NCI-H187 treated with DMSO at 0.1 percent for 48 hours (cell line): ENCODE data around the gene DCP1A.
A peak's percentile ranks its signal among the peaks of the same experiment; 100 is the strongest.
"Not testable (repeated sequence)": the region's sequence is repeated elsewhere in the genome, so short reads cannot be mapped to it uniquely, and the experiment has no call there.

Experiments
- DNase-seq: peaks from one replicate; lab custom pipeline; 2025; lab: John Stamatoyannopoulos, UW

Gene DCP1A

DNA sequence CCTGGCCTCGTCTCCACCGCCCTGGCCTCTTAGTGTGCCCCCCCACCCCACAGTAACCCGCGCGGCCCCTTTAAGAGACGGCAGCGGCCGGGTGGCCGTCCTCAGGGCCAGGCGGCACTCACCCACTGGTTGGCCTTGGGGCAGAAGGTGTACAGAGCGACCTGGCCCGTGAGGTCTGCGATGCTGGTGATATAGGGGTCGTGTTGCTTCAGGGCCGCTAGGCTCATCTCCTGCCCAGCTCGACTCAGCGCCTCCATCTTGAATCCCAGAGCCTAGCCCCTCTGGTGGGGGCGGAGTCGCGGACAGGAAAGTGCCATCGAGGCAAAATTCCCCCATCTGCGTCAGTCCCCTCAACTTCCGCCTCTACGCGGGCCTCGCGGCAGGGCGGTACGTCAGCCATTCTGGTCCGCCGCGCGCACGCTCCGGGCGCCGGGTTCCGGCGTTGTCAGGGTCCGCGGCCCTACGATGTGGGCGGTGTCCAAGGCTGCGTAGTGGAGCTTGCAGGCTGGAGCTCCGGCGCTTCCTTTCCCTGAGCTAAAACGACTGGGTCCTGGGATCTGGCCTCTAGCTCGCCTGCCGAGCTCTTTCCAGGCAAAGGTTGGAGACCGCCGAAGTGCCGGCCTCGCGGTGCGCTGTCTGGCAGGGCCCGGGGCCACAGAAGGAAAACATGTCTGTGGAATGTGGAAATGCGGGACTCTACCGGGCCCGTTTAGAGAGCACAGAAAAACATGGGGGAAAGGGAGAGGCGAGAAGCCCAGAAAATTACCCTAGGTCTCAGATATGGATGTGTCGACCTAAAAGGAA lies at the start of gene DCP1A:
DCP1A (minus strand) TSS at position 283 of the 804 bp plus-strand sequence; CDS start at position 257, 26 bp downstream.
- peak; percentile 9 for DNase-seq

GRCh38 chr3:53384465-53385423 lies 37.4 kb upstream of the DCP1A start:
- DNase-seq, result no peak

- no peak for DNase-seq
Observed at GRCh38 chr3:53382106-53382505, 34.8 kb upstream of the DCP1A start.

DNA sequence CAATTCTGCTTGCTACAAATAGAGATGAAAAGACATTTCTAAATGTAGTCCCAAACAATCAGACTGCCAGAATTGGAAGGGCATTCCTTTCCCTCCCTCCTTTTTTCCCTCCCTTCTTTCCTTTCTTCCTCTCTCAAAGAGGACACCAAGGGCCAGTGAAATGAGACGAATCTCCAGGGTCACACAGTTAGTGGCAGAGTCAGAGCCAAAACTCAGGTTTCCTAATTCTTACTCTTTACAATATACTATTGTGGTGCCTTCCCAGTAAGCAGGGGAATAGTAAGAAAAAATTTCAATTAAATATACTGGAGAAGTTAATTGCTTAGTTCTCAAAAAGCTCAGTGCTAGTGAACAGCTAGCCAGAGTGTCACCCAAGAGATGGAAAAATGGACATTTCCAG lies 33.0 kb upstream of the DCP1A start:
- no peak for DNase-seq

DNA sequence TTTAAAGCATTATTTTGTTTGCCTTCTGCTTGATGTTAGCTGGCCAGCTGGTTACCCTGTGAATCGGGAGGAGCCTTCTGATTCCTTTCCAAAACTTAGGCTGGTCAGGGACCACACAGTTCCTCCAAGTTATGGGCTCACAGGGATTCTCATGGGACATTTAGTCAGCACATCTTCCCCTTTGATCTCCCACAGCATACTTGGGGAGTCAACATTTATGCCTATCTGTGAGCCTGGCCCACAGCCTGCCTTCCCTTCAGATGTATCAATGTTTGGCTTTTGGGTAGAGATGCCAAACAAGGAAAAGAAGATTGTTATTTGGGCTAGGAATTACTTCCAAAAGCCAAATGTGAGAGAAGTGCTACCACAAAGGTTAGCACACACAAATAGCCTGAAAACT lies 32.6 kb upstream of the DCP1A start:
- DNase-seq, result no peak

- DNase-seq, result no peak
Observed at GRCh38 chr3:53377794-53378193, 30.5 kb upstream of the DCP1A start.

- no peak for DNase-seq
Observed at GRCh38 chr3:53376679-53377078, 29.3 kb upstream of the DCP1A start.

DNA sequence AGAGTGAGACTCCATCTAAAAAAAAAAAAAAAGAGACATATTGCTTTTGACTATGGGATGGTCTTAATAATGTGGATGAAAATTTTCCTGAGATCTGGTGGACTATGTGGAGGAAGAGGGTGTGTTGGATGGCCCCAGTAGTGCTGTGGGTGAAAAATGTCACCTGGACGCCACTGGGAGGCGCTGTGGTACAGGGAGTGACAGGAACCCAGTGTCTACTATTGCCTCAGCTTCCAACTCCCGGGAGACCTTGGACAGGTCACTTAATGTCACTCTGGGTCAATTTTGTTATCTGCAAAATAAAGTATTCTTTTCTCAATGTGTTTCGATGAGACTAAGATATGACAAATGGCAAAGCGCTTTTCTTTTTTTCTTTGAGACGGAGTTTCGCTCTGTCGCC lies 27.7 kb upstream of the DCP1A start:
- peak; percentile 18 for DNase-seq

DNA sequence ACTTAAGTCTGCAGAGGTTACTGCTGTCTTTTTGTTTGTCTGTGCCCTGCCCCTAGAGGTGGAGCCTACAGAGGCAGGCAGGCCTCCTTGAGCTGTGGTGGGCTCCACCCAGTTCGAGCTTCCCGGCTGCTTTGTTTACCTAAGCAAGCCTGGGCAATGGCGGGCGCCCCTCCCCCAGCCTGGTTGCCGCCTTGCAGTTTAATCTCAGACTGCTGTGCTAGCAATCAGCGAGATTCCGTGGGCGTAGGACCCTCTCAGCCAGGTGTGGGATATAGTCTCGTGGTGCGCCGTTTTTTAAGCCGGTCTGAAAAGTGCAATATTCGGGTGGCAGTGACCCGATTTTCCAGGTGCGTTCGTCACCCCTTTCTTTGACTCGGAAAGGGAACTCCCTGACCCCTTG lies 23.4 kb upstream of the DCP1A start:
- not testable (repeated sequence) for DNase-seq

DNA sequence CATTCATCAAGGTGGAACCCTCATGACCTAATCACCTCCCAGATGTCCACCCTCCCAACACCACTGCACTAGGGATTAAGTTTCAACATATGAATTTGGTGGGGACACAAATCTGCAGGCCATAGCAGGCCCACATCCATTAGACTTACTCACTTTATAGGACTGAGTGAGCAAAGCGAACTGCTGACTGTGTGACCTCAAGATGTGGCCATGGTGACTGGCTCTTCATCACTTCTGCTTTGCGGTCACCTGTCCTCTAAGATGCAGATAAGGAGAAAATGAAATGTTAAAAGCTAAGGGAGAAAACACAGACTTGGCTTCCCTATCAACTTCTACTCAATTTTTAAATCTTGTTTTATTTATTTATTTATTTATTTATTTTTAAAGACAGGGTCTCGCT lies 14.5 kb upstream of the DCP1A start:
- DNase-seq, result no peak

GRCh38 chr3:53357458-53357857 lies 10.1 kb upstream of the DCP1A start:
- no peak for DNase-seq

DNA sequence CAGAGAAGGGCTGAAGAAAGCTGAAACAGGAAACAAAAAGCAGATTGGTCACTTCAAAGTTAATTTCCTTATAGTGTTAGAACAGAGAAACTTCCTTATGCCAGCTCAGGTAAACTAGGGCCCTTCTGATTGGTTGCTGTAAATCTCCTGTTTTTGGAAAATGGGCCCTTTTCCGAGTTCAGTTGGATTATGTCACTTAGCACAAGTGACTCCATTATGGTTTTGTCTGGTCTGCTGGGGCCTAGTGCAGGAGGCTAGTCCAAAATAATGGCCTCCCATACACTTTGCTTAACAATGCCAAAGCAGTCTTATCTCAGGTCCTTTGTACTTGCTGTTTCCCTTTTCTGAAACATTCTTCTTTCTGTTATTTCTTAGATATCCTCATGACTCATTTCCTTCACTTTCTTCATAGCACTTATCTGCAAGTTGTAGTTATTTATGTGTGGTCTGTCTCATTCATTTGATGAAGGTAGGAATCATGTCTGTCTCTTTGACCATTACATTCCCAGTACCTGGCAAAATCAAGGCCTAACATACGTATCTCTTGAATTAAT lies 7.7 kb upstream of the DCP1A start:
- DNase-seq, result no peak

GRCh38 chr3:53353202-53353601 lies 5.9 kb upstream of the DCP1A start:
- no peak for DNase-seq

- no peak for DNase-seq
Observed at GRCh38 chr3:53350652-53351051, 3.3 kb upstream of the DCP1A start.

DNA sequence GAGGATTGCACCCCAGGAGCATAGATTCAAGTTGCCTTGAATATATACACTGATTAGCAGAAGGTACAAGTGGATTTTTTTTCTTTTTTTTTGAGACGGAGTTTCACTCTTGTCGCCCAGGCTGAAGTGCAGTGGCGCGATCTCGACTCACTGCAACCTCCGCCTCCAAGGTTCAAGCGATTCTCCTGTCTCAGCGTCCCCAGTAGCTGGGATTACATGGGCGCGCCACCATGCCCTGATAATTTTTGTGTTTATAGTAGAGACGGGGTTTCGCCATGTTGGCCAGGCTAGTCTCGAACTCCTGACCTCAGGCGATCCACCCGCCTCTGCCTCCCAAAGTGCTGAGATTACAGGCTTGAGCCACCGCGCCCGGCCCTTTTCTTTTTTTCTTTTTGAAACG lies 775 bp upstream of the DCP1A start:
- DNase-seq, result not testable (repeated sequence)

DNA sequence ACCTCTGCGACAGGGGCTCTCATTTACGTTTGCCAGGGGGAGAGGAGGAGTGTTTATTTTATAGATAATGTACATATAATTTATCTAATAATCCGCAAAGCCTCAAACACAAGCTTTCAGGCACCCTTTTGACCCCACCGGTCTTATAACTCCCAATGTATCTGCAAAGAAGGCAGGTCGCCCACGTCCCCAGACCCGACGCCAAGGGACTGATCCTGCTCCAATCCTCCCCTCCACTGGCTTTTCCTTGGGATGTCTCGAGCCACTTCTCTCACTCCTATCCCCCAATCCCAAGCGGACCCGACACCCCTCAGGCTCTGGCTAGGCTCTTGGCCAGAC lies 452 bp downstream of the DCP1A start:
- DNase-seq, result no peak

DNA sequence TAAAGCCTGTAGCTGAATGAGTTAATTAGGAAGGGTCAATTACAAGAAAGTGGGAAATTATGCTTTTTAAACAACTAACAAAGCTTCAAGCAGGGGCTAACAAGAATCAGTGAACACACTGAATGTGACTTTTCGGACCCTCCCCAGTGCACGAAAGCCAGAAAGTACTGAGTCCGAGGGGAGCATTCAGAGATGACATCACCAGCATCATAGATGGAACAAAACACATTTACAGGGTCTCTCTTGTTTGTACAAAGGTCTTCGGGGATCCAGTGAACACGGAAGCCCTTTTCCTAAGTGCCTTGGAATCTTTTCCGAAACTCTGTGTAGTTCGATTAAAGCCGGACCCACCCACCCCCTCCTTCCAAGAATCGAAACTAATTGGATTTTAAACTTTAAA lies 829 bp downstream of the DCP1A start:
- no peak for DNase-seq

DNA sequence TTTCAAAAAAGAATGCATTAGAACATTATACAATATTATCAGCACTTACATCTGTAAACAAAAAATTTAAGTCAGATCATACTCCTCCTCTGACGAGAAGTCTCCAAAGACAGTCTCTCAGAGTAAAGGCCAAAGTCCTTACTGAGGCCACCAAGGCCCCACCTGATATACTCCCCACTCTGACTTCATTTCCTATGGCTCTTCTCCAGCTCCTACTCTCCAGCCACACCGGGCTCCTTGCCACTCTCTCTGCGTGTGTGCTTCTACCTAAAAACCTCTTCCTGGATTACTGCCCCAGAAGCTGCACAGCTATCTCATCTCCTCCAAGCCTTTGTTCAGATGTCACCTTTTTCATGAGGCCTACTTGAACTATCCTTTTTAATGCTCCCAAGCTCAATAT lies 5.0 kb downstream of the DCP1A start:
- no peak for DNase-seq

DNA sequence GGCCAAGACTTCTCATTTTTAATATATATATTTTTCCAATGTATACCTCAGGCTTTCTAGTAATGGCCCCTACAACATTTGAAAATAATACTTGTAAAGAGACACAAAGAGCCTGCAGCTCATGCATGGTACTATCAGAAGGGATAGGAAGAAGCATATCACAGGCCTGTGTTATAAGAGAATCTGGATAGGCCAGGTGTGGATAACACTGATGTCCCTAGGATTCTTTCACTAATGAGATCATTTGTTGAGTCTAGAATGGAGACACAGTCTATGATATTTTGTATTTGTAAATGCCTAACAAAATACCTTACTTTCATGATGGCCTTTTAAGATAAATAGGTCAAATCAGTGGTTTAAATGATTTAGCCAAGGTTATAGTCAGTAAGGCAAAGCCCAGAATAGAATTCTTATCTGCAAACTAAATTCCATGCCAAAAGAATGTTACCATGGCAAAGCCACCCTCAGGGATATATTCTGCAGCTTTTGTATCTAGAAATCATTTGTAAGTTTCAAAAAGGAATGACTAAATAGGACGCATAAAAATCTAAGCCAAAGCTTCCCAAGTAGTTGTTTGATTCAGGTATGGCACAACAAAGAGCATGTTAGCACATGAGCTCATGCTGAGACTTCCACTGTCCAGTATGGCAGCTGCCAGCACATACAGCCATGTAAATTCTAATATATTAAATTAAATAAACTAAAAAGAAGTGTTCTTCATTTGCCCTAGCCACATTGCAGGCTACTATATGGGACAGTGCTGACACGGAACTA lies 10.0 kb downstream of the DCP1A start:
- DNase-seq, result no peak

DNA sequence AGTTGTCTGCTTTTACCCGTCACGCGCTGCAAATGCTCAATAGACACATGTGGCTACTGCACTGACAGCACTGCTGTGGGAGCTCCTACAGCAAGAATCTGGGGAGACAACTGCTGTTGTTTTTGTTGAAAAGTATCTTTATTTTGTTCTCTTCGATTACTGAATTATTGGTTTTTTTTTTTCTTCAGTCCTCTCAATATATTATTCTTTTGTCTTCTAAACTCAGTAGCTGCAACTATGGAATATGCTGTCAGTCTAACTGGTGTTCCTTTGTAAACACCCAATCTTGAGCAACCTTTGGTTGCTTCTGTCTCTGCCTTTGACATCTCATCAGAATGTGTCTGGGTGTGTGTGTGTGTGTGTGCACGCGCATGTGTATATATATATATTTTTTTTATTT lies 12.6 kb downstream of the DCP1A start:
- DNase-seq, result no peak

DNA sequence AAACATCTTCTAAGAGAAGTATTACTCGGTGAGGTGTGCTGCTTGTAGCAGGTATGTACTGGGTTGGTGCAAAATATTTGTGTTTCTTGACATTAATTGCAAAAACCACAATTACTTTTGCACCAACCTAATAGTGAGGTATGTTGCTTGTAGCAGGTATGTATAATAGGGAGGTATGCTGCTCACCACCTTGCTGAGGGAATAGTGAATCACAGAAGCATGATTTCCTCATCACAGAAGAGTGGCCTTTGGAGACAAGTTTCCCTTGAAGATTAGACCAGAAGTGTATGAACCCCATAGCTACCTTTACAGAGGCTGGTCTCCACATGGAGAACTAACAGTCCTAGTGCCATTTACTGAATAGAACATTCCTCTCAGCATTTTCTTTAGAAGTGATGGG lies 15.5 kb downstream of the DCP1A start:
- no peak for DNase-seq

GRCh38 chr3:53329897-53330296 lies 17.4 kb downstream of the DCP1A start:
- no peak for DNase-seq
